WTC11 (cell line): ENCODE results near the gene SST. TPM values are rescaled to one million over a fixed set of nuclear protein-coding genes. Genes with fewer than 3 reads are reported as not detected.

Experiments used
- ATAC-seq: fragments of 200-7000 bp; cut with Tn5 transposase; 2 replicates; pipeline ENCODE4 v1.10.0; 2021; ENCODE audit warnings: mild to moderate bottlenecking, moderate library complexity
- CTCF ChIA-PET: fragments of 300-600 bp; sonication (Branson Sonifier 250); formaldehyde crosslinking; loops from one replicate; lab custom pipeline; 2021; ENCODE audit warnings: antibody characterized with exemption; lab: Charles Lee
- POLR2A ChIA-PET: fragments of 350-600 bp; sonication (Branson Sonifier 250); formaldehyde crosslinking; loops from one replicate; lab custom pipeline; 2021; ENCODE audit warnings: antibody characterized with exemption; lab: Charles Lee
- DNase-seq: peaks from one replicate; pipeline ENCODE4 v3.0.0; 2021; ENCODE audit warnings: low spot score
- H3K27ac Mint-ChIP-seq: 2 replicates; pipeline ENCODE4 v1.8.0; 2021; ENCODE audit warnings: mixed read lengths
- H3K27me3 Mint-ChIP-seq: 2 replicates; pipeline ENCODE4 v1.8.0; 2021; ENCODE audit warnings: low read depth, mild to moderate bottlenecking, moderate library complexity, mixed read lengths
- H3K36me3 Mint-ChIP-seq: 2 replicates; pipeline ENCODE4 v1.8.0; 2021; ENCODE audit warnings: mixed read lengths
- H3K4me1 Mint-ChIP-seq: 2 replicates; pipeline ENCODE4 v1.8.0; 2022; ENCODE audit warnings: mixed read lengths
- H3K4me3 Mint-ChIP-seq: 2 replicates; pipeline ENCODE4 v1.8.0; 2021; ENCODE audit warnings: mild to moderate bottlenecking, moderate library complexity, mixed read lengths
- H3K9me3 Mint-ChIP-seq: 2 replicates; pipeline ENCODE4 v1.8.0; 2021; ENCODE audit warnings: mixed read lengths
- CREM ChIP-seq: sonication (generic); formaldehyde crosslinking; IDR thresholded peaks from 2 replicates; pipeline ENCODE4 v1.8.1; 2022; ENCODE audit warnings: mild to moderate bottlenecking, missing genetic modification reagents, moderate library complexity
- ELF4 ChIP-seq: sonication (generic); formaldehyde crosslinking; IDR thresholded peaks from 2 replicates; pipeline ENCODE4 v1.8.1; 2022; ENCODE audit warnings: low read depth, mild to moderate bottlenecking, moderate library complexity, missing genetic modification reagents
- EMX1 ChIP-seq: fragments of 250-450 bp; sonication (Bioruptor Pico); IDR thresholded peaks from 2 replicates; pipeline ENCODE4 v1.8.0; 2021; ENCODE audit warnings: mild to moderate bottlenecking
- ESRRA ChIP-seq: sonication (generic); formaldehyde crosslinking; IDR thresholded peaks from 2 replicates; pipeline ENCODE4 v1.8.1; 2022; ENCODE audit warnings: mild to moderate bottlenecking, missing genetic modification reagents, borderline replicate concordance
- GABPB1 ChIP-seq: sonication (generic); formaldehyde crosslinking; IDR thresholded peaks from 2 replicates; pipeline ENCODE4 v1.8.1; 2023; ENCODE audit warnings: mild to moderate bottlenecking, missing genetic modification reagents
- HMGA2 ChIP-seq: fragments of 250-450 bp; sonication (Bioruptor Pico); IDR thresholded peaks from 2 replicates; pipeline ENCODE4 v1.4.0; 2021; ENCODE audit warnings: mild to moderate bottlenecking, moderate library complexity
- NFE2L1 ChIP-seq: sonication (generic); formaldehyde crosslinking; IDR thresholded peaks from 2 replicates; pipeline ENCODE4 v1.8.1; 2023; ENCODE audit warnings: missing genetic modification reagents
- NFYB ChIP-seq: sonication (generic); formaldehyde crosslinking; conservative IDR thresholded peaks from 2 replicates; pipeline ENCODE4 v1.8.0; 2022; ENCODE audit warnings: low read depth, missing genetic modification reagents
- NR3C1 ChIP-seq: sonication (generic); formaldehyde crosslinking; conservative IDR thresholded peaks from 2 replicates; pipeline ENCODE4 v1.8.1; 2023; ENCODE audit warnings: low read depth, mild to moderate bottlenecking, missing genetic modification reagents
- ZNF138 ChIP-seq: sonication (generic); formaldehyde crosslinking; conservative IDR thresholded peaks from 2 replicates; pipeline ENCODE4 v1.8.1; 2022; ENCODE audit warnings: mild to moderate bottlenecking, moderate library complexity, missing genetic modification reagents
- ZNF317 ChIP-seq: sonication (generic); formaldehyde crosslinking; IDR thresholded peaks from 2 replicates; pipeline ENCODE4 v1.8.1; 2023; ENCODE audit warnings: low read depth, mild to moderate bottlenecking, moderate library complexity, missing genetic modification reagents, borderline replicate concordance
- total RNA-seq: library from RNA; stranded (reverse); gene quantifications from 3 replicates; pipeline ENCODE4 v1.2.3, GENCODE V29; 2021
- TF ChIP-seq, protein P1 (sequence below): sonication (generic); formaldehyde crosslinking; IDR thresholded peaks from 2 replicates; pipeline ENCODE4 v1.8.0; 2022; ENCODE audit warnings: mild to moderate bottlenecking, missing genetic modification reagents
- TF ChIP-seq, protein P2 (sequence below): sonication (generic); formaldehyde crosslinking; IDR thresholded peaks from 2 replicates; pipeline ENCODE4 v1.8.0; 2023; ENCODE audit warnings: missing genetic modification reagents
- TF ChIP-seq, protein P3 (sequence below): sonication (generic); formaldehyde crosslinking; IDR thresholded peaks from 2 replicates; pipeline ENCODE4 v1.8.0; 2023; ENCODE audit warnings: mild to moderate bottlenecking, missing genetic modification reagents
- TF ChIP-seq, protein P4 (sequence below): sonication (generic); formaldehyde crosslinking; IDR thresholded peaks from 2 replicates; pipeline ENCODE4 v1.8.0; 2023; ENCODE audit warnings: missing genetic modification reagents, mild to moderate bottlenecking, borderline replicate concordance
- TF ChIP-seq, protein P5 (sequence below): fragments of 250-450 bp; sonication (Bioruptor Pico); IDR thresholded peaks from 2 replicates; pipeline ENCODE4 v1.9.0; 2021; ENCODE audit warnings: moderate library complexity, mild to moderate bottlenecking, inconsistent platforms, borderline replicate concordance
- TF ChIP-seq, protein P6 (sequence below): fragments of 250-450 bp; sonication (Bioruptor Pico); IDR thresholded peaks from 2 replicates; pipeline ENCODE4 v1.9.0; 2021; ENCODE audit warnings: mild to moderate bottlenecking

SST gene
- total RNA-seq, 1 experiment from 2014 or later, result 0.70 TPM

DNA sequence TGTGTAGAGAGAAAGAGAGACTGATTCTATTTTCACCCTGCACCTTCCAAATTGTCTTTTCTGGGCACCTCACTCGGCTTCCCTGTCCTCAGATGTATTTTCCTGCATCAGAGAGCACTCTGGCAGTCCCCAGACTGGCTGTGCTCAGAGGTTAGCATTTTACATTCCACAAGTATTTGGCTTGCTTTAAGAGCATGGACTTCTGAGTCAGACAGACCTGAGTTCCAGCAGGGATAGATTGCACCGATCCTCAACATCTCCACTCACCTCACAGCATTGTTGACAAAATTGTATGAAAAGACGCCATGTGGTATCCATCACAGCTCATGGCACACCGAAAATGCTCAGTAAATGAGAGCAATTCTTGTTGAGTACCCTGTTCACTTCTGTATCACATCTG is 45.6 kb downstream of the SST start:
- ATAC-seq (no peak), DNase-seq (no peak)
- Mint-ChIP-seq H3K27me3 (peaks cover 99% of the 10 kb centered on the region), H3K27ac (no peak overlapping the region), H3K4me3 (no peak overlapping the region), H3K36me3 (no peaks in the 10 kb centered on the region; the same call in 1 of the 2 replicates), H3K4me1 (peaks cover 46% of the 10 kb centered on the region), H3K9me3 (no peaks in the 10 kb centered on the region)
- ChIA-PET CTCF (interaction anchor here (1.3 to 2.0 kb wide), 3 partner anchors 44 to 305 kb away, joined by 4 to 12 read pairs (median 5); no protein-coding TSS in a partner anchor), POLR2A (no interaction called here)
- TF ChIP-seq NR3C1 (CRISPR knock-in tag) (no peak), ZNF138 (no peak), ESRRA (CRISPR knock-in tag) (no peak), CREM (CRISPR knock-in tag) (no peak), ZNF317 (no peak), NFYB (CRISPR knock-in tag) (no peak), EMX1 (CRISPR knock-in tag) (no peak)
- TF ChIP-seq, protein P1, sequence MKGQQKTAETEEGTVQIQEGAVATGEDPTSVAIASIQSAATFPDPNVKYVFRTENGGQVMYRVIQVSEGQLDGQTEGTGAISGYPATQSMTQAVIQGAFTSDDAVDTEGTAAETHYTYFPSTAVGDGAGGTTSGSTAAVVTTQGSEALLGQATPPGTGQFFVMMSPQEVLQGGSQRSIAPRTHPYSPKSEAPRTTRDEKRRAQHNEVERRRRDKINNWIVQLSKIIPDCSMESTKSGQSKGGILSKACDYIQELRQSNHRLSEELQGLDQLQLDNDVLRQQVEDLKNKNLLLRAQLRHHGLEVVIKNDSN, result no peak

DNA sequence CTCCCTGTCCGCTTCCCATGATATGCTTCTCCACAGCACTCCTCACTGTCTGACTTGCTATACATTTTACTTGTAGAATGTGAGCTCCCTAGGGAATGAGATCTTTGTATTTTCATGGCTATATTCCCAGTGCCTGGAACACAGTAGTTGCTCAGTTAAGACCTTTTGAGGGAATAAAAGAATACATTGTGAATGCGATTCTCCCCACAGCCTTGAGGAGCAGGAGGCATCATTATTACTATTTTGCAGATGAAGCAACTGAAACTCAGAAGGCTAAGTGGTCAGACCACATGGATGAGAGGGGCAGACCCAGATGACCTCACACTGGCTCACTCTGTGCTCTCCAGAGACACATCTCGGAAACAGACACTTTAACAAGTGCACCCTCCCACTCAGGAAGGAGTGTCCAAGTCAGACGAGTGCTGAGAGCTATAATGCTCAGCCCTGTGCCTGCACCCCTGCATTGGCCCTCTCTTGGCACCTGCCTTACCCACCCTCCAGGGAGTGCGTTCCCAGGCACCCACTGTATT is 46.8 kb downstream of the SST start:
- Mint-ChIP-seq H3K4me1 (peaks cover 51% of the 10 kb centered on the region), H3K4me3 (no peak overlapping the region), H3K9me3 (no peaks in the 10 kb centered on the region), H3K36me3 (no peaks in the 10 kb centered on the region; the same call in 1 of the 2 replicates), H3K27me3 (peaks cover 99% of the 10 kb centered on the region), H3K27ac (no peak overlapping the region)
- ChIA-PET CTCF (interaction anchor here (0.9 to 2.3 kb wide), 5 partner anchors 8 to 304 kb away, joined by 3 to 12 read pairs (median 5); no protein-coding TSS in a partner anchor), POLR2A (no interaction called here)
- no peak for DNase-seq
- TF ChIP-seq GABPB1 (CRISPR knock-in tag), result no peak
- TF ChIP-seq HMGA2 (CRISPR knock-in tag), result no peak
- no peak for TF ChIP-seq ELF4 (CRISPR knock-in tag)
- TF ChIP-seq EMX1 (CRISPR knock-in tag), result no peak
- TF ChIP-seq, protein P2, sequence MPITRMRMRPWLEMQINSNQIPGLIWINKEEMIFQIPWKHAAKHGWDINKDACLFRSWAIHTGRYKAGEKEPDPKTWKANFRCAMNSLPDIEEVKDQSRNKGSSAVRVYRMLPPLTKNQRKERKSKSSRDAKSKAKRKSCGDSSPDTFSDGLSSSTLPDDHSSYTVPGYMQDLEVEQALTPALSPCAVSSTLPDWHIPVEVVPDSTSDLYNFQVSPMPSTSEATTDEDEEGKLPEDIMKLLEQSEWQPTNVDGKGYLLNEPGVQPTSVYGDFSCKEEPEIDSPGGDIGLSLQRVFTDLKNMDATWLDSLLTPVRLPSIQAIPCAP, result no peak
- no peak for TF ChIP-seq ZNF138
- TF ChIP-seq, protein P3, sequence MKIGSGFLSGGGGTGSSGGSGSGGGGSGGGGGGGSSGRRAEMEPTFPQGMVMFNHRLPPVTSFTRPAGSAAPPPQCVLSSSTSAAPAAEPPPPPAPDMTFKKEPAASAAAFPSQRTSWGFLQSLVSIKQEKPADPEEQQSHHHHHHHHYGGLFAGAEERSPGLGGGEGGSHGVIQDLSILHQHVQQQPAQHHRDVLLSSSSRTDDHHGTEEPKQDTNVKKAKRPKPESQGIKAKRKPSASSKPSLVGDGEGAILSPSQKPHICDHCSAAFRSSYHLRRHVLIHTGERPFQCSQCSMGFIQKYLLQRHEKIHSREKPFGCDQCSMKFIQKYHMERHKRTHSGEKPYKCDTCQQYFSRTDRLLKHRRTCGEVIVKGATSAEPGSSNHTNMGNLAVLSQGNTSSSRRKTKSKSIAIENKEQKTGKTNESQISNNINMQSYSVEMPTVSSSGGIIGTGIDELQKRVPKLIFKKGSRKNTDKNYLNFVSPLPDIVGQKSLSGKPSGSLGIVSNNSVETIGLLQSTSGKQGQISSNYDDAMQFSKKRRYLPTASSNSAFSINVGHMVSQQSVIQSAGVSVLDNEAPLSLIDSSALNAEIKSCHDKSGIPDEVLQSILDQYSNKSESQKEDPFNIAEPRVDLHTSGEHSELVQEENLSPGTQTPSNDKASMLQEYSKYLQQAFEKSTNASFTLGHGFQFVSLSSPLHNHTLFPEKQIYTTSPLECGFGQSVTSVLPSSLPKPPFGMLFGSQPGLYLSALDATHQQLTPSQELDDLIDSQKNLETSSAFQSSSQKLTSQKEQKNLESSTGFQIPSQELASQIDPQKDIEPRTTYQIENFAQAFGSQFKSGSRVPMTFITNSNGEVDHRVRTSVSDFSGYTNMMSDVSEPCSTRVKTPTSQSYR (CRISPR knock-in tag), result no peak
- TF ChIP-seq NFE2L1 (CRISPR knock-in tag), result no peak
- TF ChIP-seq, protein P4, sequence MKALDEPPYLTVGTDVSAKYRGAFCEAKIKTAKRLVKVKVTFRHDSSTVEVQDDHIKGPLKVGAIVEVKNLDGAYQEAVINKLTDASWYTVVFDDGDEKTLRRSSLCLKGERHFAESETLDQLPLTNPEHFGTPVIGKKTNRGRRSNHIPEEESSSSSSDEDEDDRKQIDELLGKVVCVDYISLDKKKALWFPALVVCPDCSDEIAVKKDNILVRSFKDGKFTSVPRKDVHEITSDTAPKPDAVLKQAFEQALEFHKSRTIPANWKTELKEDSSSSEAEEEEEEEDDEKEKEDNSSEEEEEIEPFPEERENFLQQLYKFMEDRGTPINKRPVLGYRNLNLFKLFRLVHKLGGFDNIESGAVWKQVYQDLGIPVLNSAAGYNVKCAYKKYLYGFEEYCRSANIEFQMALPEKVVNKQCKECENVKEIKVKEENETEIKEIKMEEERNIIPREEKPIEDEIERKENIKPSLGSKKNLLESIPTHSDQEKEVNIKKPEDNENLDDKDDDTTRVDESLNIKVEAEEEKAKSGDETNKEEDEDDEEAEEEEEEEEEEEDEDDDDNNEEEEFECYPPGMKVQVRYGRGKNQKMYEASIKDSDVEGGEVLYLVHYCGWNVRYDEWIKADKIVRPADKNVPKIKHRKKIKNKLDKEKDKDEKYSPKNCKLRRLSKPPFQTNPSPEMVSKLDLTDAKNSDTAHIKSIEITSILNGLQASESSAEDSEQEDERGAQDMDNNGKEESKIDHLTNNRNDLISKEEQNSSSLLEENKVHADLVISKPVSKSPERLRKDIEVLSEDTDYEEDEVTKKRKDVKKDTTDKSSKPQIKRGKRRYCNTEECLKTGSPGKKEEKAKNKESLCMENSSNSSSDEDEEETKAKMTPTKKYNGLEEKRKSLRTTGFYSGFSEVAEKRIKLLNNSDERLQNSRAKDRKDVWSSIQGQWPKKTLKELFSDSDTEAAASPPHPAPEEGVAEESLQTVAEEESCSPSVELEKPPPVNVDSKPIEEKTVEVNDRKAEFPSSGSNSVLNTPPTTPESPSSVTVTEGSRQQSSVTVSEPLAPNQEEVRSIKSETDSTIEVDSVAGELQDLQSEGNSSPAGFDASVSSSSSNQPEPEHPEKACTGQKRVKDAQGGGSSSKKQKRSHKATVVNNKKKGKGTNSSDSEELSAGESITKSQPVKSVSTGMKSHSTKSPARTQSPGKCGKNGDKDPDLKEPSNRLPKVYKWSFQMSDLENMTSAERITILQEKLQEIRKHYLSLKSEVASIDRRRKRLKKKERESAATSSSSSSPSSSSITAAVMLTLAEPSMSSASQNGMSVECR (CRISPR knock-in tag), result no peak
- TF ChIP-seq, protein P5, sequence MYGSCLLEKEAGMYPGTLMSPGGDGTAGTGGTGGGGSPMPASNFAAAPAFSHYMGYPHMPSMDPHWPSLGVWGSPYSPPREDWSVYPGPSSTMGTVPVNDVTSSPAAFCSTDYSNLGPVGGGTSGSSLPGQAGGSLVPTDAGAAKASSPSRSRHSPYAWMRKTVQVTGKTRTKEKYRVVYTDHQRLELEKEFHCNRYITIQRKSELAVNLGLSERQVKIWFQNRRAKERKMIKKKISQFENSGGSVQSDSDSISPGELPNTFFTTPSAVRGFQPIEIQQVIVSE (CRISPR knock-in tag), result no peak
- TF ChIP-seq, protein P6, sequence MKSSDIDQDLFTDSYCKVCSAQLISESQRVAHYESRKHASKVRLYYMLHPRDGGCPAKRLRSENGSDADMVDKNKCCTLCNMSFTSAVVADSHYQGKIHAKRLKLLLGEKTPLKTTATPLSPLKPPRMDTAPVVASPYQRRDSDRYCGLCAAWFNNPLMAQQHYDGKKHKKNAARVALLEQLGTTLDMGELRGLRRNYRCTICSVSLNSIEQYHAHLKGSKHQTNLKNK (CRISPR knock-in tag), result no peak
- no peak for ATAC-seq
